Putamen (tissue), 1 donor: ENCODE measurements around the gene TBC1D3K.
"Not testable (repeated sequence)": the region's sequence is repeated elsewhere in the genome, so short reads cannot be mapped to it uniquely, and the experiment has no call there.

ENCODE experiments used
- DNase-seq: peaks from one replicate; pipeline ENCODE4 v3.0.0-alpha.2; 2016; ENCODE audit warnings: low spot score

TBC1D3K gene

DNA sequence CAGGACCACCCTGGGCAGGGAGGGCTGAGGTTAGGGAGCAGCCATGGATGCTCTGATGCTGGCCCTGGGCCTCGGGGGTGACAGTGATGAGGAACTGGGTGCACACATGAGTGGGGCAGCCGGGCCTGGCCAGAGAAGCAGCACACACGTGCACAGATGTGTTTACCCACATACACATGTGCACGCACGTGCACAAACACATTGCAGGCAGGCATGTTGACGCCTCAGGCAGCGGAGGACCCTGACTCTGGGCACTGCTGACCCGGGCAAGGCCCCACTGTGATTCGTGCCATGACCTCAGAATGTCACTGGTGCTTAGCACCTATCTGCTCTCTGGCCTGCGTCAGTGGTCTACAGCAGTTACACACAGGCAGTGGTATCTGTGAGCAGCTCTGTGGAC, at the start of gene TBC1D3K:
Gene TBC1D3K, plus strand, starts transcription at position 301 of the 400 bp plus-strand sequence. CDS start 1,585 bp downstream, outside the sequence.
- not testable (repeated sequence) for DNase-seq

DNA sequence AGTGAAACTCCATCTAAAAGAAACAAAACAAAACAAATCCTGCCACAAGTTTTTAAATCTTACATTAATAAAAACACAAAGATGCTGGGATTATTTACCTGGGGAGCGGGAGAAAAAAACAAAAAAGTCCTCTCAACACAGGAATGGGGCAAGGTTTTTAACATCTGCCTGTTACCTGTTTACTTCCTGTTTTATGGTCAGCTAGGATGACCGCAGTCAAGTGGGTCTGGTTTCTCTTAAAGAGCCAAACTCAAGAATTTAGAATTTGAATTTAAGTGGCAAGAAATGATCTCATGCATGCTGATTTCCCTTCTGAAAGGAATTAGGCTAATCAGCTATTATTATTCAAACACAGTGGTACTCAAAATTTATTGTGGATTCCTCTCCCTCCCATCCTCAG, 39.7 kb upstream of the TBC1D3K start:
- DNase-seq = no peak

DNA sequence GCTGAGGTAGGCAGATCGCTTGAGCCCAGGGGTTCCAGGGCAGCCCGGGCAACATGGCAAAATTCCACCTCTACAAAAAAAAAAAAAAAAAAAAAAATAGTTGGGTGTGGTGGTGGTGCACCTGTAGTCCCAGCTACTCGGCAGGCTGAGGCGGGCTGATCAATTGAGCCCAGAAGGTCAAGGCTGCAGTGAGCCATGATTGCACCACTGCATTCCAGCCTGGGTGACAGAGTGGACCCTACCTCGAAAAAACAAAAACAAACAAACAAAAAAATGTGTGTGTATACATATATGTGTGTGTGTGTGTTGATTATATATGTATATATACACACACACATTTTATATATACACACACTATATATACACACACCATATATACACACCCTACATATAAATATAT, 39.1 kb upstream of the TBC1D3K start:
- no peak for DNase-seq

DNA sequence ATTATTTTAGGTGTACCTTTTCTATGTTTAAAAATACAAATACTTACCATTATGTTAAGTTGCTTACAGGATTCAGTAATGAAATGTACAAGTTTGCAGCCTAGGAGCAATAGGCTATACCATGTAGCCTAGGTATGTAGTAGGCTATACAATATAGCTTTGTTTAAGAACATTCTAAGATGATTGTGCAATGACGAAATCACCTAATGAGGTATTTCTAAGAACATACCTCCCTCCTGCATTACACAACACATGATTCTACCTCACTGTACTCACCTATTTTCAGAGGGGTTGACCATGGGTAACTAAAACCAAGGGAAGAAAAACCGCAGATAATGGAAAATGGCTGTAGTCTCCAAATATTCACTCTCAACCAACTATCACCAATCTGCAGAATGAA, 35.3 kb upstream of the TBC1D3K start:
- no peak for DNase-seq

DNA sequence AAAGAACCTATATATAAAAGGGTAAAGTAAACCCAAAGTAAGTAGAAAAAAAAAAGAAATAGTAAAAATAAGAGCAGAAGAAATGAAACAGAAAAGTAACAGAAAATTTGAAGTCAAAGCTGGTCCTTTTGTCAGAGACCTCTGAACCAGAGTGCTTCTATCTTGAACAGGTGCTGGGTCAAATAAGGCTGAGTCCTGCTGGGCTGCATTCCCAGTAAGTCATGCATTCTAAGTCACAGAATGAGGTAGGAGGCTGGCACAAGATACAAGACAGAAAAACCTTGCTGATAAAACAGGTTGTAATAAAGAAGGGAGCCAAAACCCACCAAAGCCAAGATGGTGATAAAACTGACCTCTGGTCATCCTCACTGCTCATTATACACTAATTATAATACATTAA, 27.3 kb upstream of the TBC1D3K start:
- DNase-seq = not testable (repeated sequence)
